CD4-positive, alpha-beta T cell treated with Interleukin-6 at 100 ng/mL for 8 hours (primary cell): ENCODE measurements around the gene TALDO1.
A peak's percentile ranks its signal among the peaks of the same experiment; 100 is the strongest.

Source experiments
- DNase-seq: peaks from one replicate; pipeline ENCODE4 v3.0.0-alpha.2; 2020; ENCODE audit warnings: mixed read lengths, low spot score

Gene TALDO1

DNA sequence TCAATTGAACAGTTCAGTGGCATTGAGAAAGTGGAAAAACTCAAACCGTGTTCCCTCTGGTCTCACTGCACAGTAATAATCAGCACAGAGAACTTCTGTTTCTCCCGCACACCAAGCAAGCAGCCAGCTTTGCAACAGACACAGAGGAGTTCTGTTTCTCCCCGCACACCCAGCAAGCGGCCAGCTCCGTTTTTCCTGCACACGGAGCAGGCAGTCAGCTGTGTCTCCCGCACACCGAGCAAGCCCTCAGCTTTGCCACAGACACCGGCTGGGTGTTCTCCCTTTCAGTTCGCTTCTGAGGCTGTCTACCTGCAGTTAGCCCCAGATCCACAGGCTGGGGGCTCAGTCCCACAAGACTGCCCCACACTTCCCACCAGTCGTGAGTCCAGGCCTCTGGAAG, 9.9 kb upstream of the TALDO1 start:
- no peak for DNase-seq

GRCh38 chr11:737899-738298, 9.4 kb upstream of the TALDO1 start:
- peak; percentile 21 for DNase-seq

DNA sequence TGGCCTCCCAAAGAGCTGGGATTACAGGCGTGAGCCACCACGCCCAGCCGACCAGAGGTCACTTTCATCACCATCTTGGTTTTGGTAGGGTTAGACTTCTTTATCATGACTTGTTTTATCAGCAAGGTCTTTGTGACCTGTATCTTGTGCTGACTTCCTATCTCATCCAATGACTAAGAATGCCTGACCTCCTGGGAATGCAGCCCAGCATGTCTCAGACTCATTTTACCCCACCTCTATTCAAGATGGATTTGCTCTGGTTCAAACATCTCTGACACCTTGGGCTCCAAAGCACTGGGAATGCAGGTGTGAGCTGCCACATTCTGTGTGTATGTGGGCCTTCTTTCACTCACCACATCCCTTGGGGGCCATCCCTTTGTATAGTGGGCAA, 5.1 kb upstream of the TALDO1 start:
- no peak for DNase-seq

DNA sequence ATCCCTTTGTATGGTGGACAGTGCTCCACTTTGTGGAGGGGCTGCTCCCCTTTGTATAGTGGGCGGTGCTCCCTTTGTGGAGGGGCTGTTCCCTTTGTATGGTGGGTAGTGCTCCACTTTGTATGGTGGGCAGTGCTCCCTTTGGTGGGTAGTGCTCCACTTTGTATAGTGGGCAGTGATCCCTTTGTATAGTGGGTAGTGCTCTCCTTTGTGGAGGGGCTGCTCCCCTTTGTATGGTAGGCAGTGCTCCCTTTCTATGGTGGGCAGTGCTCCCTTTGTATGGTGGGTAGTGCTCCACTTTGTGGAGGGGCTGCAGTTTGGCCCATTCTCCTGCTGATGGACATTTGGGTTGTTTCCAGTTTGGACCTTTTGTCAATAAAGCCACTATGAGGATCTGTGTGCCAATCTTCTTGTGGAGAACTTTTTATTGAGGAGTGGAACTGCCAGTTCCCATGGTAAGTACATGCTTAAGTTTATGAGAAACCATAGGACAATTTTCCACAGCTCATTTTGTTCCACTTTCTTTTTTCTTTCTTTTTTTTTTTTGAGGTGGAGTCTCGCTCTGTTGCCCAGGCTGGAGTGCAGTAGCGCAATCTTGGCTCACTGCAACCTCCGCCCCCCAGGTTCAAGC, 4.6 kb upstream of the TALDO1 start:
- DNase-seq = no peak

GRCh38 chr11:745428-745827, 1.8 kb upstream of the TALDO1 start:
- DNase-seq = no peak

DNA sequence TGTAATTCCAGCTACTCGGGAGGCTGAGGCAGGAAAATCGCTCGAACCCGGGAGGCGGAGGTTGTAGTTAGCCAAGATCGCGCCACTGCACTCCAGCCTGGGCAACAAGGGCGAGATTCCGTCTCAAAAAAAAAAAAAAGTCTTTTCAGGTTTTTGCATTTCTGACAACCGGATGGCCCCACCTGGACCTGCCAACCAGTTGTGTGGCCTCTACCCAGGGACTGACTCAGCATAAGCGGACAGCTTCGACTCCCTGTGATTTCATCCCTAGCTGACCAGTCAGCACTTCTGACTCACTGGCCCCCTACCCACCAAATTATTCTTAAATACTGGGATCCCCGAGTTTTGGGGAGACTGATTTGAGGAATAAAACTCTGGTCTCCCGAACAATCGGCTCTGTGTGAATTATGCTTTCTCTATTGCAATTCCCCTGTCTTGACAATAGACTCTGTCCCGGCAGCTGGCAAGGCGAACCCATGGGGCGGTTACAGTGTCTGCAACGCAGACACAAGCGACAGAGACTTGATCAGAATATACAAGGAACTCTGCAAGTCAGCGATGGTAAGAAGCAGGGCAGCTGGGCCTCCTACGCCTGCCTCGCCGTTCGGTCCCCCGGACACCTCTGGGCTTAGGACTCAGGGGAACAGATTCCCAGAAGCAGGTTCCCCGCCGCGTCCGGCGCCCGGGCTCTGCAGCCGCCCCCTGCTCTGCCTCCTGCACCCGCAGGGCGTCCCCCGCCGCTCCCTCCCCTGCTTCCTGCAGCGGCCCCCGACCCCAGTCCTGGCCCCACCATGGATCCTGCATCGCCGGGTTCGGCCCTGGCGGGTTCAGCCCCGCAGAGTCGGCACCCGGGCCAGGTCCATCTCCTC, 741 bp upstream of the TALDO1 start:
- peak; percentile 20 for DNase-seq

DNA sequence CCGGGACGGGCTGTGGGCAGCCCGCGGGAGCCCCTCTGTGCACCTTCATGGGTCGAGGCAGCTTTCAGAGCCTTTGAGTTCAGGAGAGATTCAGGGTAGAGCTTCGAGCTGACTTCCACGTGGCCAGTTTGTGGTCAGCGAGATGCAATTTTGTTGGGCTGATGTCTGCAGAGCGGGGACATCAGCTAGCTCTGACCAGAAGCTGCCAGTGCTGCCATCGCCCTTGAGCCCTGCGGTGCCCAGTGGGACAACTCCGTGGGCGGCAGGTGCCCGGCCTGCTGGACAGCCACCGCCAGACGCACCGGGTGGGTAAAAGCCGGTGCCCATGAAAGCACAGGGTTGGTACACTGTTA, 719 bp downstream of the TALDO1 start:
- no peak for DNase-seq

DNA sequence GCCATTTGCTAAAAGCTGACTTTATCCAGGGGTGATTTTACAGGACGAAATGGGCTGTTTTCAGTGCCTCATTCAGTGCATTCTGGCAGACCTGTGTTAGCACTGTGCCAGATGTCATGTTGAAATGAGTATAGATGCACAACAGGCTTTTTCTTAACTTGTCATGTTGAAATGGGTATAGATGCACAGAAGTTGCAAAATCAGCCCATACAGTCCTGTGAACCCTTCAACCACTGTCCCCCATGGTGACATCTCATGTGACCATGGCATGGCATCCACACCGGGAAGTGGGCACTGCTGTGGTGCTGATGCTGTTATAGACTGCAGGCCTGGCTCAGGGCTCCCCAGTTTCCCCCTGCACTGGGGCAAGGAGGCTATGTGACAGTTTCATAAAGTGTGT, 2.5 kb downstream of the TALDO1 start:
- no peak for DNase-seq

DNA sequence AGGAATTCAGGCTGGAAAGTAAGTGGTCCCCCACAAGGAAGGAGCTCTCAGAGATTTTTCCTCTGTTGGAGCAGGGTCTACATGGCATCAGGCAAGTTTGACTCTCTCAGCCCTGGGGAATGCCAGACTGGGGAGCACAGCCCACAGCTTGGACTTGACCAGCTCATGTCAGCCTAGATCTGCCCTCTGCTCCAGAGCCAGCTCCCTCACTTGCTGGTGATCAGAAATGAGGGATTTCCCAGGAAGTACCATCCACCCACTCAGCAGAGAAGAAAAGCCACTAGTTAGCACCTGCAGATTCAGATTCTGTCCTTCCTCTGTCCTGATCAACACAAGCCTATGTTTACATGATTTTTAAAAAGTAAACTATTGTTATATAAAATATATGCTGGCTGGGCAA, 13.0 kb downstream of the TALDO1 start:
- DNase-seq = no peak

GRCh38 chr11:761526-762108, 14.4 kb downstream of the TALDO1 start:
- DNase-seq = no peak

GRCh38 chr11:762421-763072, 15.3 kb downstream of the TALDO1 start:
- DNase-seq = no peak

DNA sequence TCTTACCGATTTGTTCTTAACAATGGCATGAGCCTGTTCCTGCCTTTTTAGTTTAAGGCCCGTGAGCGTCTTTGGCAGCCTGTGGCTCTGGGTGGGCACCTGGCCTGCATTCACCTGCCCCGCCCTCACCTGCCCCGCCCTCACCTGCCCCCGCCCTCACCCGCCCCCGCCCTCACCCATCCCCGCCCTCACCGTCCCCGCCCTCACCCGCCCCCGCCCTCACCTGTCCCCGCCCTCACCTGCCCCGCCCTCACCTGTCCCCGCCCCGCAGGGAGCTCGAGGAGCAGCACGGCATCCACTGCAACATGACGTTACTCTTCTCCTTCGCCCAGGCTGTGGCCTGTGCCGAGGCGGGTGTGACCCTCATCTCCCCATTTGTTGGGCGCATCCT, 15.8 kb downstream of the TALDO1 start:
- DNase-seq = no peak

DNA sequence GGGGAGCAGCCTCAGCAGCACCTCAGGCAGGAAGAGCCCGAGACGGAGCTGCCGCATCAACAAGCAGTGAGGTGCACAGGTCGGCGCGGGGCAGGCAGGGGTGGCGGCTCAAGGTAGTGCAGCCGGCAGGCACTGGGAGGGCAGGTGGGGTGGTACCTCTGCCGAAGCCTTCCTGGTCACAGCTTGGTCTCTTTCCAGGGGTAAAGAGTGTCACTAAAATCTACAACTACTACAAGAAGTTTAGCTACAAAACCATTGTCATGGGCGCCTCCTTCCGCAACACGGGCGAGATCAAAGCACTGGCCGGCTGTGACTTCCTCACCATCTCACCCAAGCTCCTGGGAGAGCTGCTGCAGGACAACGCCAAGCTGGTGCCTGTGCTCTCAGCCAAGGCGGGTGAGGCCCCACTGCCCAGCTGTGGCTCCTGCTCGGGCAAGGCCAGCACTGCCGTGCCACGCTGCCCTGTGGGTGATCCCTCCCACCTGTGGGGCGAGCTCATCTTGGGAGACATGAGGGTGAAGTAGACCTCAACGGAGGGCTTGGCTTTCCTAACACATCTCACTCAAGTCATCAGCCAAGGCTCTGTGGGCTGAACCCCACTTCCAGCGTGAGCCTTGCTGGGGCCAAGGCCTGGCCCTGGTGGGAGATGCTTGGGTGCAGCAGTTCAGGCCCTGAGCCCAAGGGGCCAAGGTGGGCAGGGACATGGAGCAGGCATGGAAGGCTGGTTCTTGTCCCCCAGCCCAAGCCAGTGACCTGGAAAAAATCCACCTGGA, 16.5 kb downstream of the TALDO1 start:
- no peak for DNase-seq

- no peak for DNase-seq
These were observed 17.2 kb downstream of the TALDO1 start for GRCh38 chr11:764322-765024.

DNA sequence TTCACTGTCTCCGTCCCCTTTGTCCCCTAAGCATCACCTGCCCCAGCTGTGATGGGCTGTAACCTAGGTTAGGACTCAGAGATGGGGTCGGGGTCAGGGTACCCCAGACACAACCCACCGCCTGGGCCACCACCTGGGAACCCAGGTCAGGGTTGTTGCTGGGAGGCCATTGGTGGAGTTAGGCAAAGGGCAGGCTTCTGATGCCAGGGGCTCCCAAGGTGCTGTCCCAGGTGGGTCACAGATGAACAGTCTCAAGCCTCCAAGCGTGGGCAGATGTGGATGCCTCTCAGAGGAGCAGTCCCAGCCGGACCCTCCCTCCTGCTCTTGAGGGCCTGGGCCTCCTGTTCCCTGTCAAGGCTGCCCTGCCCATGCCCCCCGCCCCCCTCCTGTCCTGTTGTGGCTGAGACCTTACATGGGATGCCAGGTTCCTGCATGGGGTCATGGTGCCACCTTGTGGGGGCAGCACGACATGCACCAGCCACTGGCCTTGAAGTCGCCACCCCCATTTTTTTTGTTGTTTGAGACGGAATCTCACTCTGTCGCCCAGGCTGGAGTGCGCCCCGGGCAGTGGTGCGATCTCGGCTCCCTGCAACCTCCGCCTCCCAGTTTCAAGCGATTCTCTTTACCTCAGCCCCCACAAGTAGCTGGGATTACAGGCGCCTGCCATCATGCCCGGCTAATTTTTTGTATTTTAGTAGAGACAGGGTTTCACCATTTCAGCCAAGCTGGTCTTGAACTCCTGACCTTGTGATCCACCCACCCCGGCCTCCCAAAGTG, 17.9 kb downstream of the TALDO1 start:
- peak; percentile 59 for DNase-seq

GRCh38 chr11:765802-766091, 18.5 kb downstream of the TALDO1 start:
- DNase-seq = no peak

DNA sequence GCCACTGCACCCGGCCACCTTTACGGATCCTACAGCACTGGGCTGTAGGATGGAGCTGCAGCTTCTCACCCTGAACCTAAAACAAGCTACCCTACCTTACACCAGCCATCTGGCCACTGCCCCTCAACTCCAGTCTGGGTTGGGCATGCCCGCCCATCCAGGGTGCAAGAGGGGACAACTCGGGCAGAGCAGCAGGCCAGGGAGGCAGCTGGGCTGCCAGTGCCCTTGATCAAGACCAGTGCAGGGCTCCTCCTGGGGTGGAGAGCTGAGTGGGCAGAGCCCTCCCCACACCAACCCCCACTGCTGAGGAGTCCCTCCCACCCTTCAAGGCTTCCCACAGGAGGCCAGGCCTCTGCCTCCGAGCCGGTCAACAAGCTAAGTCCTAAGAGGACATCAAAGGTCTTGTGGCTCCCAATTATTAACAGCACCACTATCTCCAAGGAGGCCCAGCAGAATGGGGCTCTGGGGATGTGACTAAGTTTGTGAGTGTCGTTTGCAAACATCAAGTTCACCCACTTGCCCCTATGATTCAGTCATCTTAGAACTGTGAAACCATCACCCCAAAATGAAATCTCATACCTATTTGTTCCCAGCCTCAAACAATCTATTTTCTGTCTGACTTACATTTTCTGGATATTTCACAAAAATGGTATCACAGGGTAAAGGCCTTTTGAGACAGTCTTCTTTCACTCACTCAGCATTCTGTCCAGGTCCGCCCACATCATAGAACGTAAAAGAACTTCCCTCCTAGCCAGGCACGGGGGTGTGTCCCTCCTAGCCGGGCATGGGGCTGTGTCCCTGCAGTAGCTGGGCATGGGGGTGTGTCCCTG, 19.1 kb downstream of the TALDO1 start:
- DNase-seq = no peak

DNA sequence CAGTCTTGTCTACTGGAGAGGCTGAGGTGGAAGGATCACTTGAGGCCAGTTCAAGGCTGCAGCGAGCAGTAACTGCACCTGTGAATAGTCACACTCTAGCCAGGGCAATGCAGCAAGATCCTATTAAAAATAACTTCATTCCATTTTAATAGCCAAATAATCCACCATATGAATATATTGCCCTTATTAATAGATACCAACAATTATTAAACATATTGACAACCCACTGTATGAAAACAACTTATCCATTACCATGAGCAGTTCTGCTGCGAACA, 19.6 kb downstream of the TALDO1 start:
- DNase-seq = no peak

DNA sequence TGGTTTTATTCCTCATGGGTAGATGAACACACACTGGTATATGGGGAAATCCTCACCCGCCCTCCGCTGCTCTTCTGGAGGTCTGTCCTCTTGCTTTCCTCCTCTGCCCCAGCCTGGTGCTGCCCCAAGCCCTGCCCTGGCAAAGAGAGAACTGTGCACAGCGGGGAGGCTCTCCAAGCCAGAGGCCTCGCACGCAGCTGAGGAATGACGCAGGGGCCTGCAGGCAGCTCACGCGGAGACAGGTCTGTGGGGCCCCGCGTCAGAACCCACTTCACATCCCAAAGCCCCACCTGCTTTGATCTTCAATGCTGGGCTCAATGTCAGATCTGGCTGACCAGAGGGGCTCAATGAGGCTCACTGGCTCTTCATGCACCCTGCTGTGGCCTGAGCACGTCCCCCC, 20.0 kb downstream of the TALDO1 start:
- no peak for DNase-seq

GRCh38 chr11:769887-770641, 22.8 kb downstream of the TALDO1 start:
- DNase-seq = no peak
